OCI-LY7 (cell line): ENCODE results near the gene NFIA. TPM values are rescaled to one million over a fixed set of nuclear protein-coding genes. Genes with fewer than 3 reads are reported as not detected.

Experiments
- BruUV-seq: library from RNA; stranded (reverse); fragments of 400-500 nt; replicated peaks from 2 replicates; lab custom pipeline; 2021; lab: Mats Ljungman, UMichigan
- CTCF ChIA-PET: fragments of 300-600 bp; sonication (Branson Sonifier 250); formaldehyde crosslinking; loops from one replicate; lab custom pipeline; 2022; ENCODE audit warnings: antibody characterized with exemption; ENCODE audit not compliant: unreplicated experiment; lab: Charles Lee
- POLR2A ChIA-PET: fragments of 300-600 bp; sonication (Branson Sonifier 250); formaldehyde crosslinking; loops from one replicate; lab custom pipeline; 2022; ENCODE audit warnings: antibody characterized with exemption; lab: Charles Lee
- DNase-seq: peaks from one replicate; pipeline ENCODE4 v3.0.0-alpha.2; 2015; ENCODE audit warnings: low spot score
- H2AFZ ChIP-seq: fragments of 200-600 bp; sonication (generic), shearing (Covaris generic); 2 replicates; pipeline ENCODE4 v1.6.1; 2014; ENCODE audit warnings: mild to moderate bottlenecking, antibody characterized with exemption, low read length, moderate library complexity
- H3K27ac ChIP-seq: fragments of 200-600 bp; sonication (generic); 2 replicates; pipeline ENCODE4 v1.5.1; 2014; ENCODE audit warnings: mixed run types, low read depth, mild to moderate bottlenecking, moderate library complexity, low read length, inconsistent platforms; ENCODE audit not compliant: poor library complexity, severe bottlenecking
- H3K36me3 ChIP-seq: fragments of 200-600 bp; sonication (generic); 2 replicates; pipeline ENCODE4 v1.6.1; 2014; ENCODE audit warnings: mild to moderate bottlenecking, antibody characterized with exemption, low read length, moderate library complexity, mixed read lengths; ENCODE audit not compliant: insufficient read depth
- H3K4me1 ChIP-seq: fragments of 200-600 bp; sonication (generic); 2 replicates; pipeline ENCODE4 v1.5.1; 2014; ENCODE audit warnings: mild to moderate bottlenecking, low read length; ENCODE audit not compliant: insufficient read depth, poor library complexity, severe bottlenecking
- H3K4me2 ChIP-seq: fragments of 200-600 bp; sonication (generic); 2 replicates; pipeline ENCODE4 v1.6.1; 2014; ENCODE audit warnings: mild to moderate bottlenecking, low read length
- H3K4me3 ChIP-seq: fragments of 200-600 bp; sonication (generic); 2 replicates; pipeline ENCODE4 v1.5.1; 2014; ENCODE audit warnings: mild to moderate bottlenecking, low read depth, low read length; ENCODE audit not compliant: poor library complexity, severe bottlenecking
- H3K79me2 ChIP-seq: fragments of 200-600 bp; sonication (generic); 2 replicates; pipeline ENCODE4 v1.6.1; 2016; ENCODE audit warnings: low read depth, mild to moderate bottlenecking, low read length, moderate library complexity, mixed read lengths; ENCODE audit not compliant: insufficient read depth
- H3K9me2 ChIP-seq: fragments of 200-600 bp; sonication (generic); 2 replicates; pipeline ENCODE4 v1.6.1; 2016; ENCODE audit warnings: mild to moderate bottlenecking, low read length, mixed read lengths; ENCODE audit not compliant: insufficient read depth
- H3K9me3 ChIP-seq: fragments of 200-600 bp; sonication (generic); 2 replicates; pipeline ENCODE4 v1.6.1; 2014; ENCODE audit warnings: mild to moderate bottlenecking, mixed run types, low read length, mixed read lengths
- H4K20me1 ChIP-seq: fragments of 200-600 bp; sonication (generic); 2 replicates; pipeline ENCODE4 v1.6.1; 2014; ENCODE audit warnings: mild to moderate bottlenecking, antibody characterized with exemption, low read length, moderate library complexity, mixed read lengths; ENCODE audit not compliant: insufficient read depth
- CTCF ChIP-seq: fragments of 200-600 bp; sonication (generic); conservative IDR thresholded peaks from 2 replicates; pipeline ENCODE4 v1.5.1; 2014; ENCODE audit warnings: mild to moderate bottlenecking, antibody characterized with exemption, low read length, moderate library complexity, mixed read lengths
- EZH2phosphoT487 ChIP-seq: fragments of 200-600 bp; sonication (generic); IDR thresholded peaks from 2 replicates; pipeline ENCODE4 v1.6.1; 2018; ENCODE audit warnings: low read depth, borderline replicate concordance, mild to moderate bottlenecking, mixed run types, antibody characterized with exemption, low read length, moderate library complexity, mixed read lengths
- intact Hi-C: fragments of 100-400 bp; cut with micrococcal nuclease; formaldehyde crosslinking; loops from one replicate; pipeline ENCODE4 v1.10.0; 2022; ENCODE audit not compliant: unreplicated experiment
- total RNA-seq, 2 experiments: library from RNA; depleted of rRNA in 1 of 2; stranded (reverse); fragments of >200 nt in 1 of 2; shearing (Covaris generic) in 1 of 2; gene quantifications; 2 replicates each; pipeline ENCODE4 v1.2.3, GENCODE V29; 2014 to 2022

NFIA gene
- total RNA-seq, 2 experiments from 2014 or later: 2.8 to 18.8 TPM

GRCh38 chr1:61446531-61446991 is 364.2 kb downstream of the NFIA start:
- POLR2A ChIA-PET: interaction anchor here (0.6 kb wide), 1 partner anchor 613 kb away, joined by 4 read pairs; no protein-coding TSS in a partner anchor
- CTCF ChIA-PET: no interaction called here
- intact Hi-C loops: no loop called here
- DNase-seq: no peak
- Histone ChIP-seq H3K9me3 (no peaks in the 10 kb centered on the region), H2AFZ (no peak overlapping the region), H3K79me2 (no peaks in the 10 kb centered on the region), H3K4me2 (no peak overlapping the region), H3K9me2 (no peaks in the 10 kb centered on the region), H3K4me3 (no peak overlapping the region), H3K4me1 (no peaks in the 10 kb centered on the region), H4K20me1 (no peaks in the 10 kb centered on the region), H3K27ac (no peak overlapping the region), H3K36me3 (no peaks in the 10 kb centered on the region)
- TF ChIP-seq CTCF: no peak
- no peak for TF ChIP-seq EZH2phosphoT487
- no TSS peak for BruUV-seq

GRCh38 chr1:61447106-61447967 is 365.0 kb downstream of the NFIA start:
- no peak for DNase-seq
- Histone ChIP-seq H4K20me1 (no peaks in the 10 kb centered on the region), H3K4me1 (no peaks in the 10 kb centered on the region), H3K4me2 (no peak overlapping the region), H3K9me3 (no peaks in the 10 kb centered on the region), H3K4me3 (no peak overlapping the region), H3K79me2 (no peaks in the 10 kb centered on the region), H2AFZ (no peak overlapping the region), H3K36me3 (no peaks in the 10 kb centered on the region), H3K9me2 (no peaks in the 10 kb centered on the region), H3K27ac (no peak overlapping the region)
- BruUV-seq: no TSS peak
- ChIA-PET CTCF (no interaction called here), POLR2A (interaction anchor here (1.4 kb wide), 1 partner anchor 17 kb away, joined by 3 read pairs; no protein-coding TSS in a partner anchor)
- intact Hi-C loops: no loop called here
- no peak for TF ChIP-seq CTCF

- Histone ChIP-seq H3K79me2 (no peaks in the 10 kb centered on the region), H3K4me2 (no peak overlapping the region), H2AFZ (no peak overlapping the region), H3K4me1 (peaks cover 4% of the 10 kb centered on the region), H3K27ac (no peak overlapping the region), H3K9me3 (no peaks in the 10 kb centered on the region), H4K20me1 (no peaks in the 10 kb centered on the region), H3K9me2 (no peaks in the 10 kb centered on the region), H3K36me3 (no peaks in the 10 kb centered on the region), H3K4me3 (no peak overlapping the region)
- intact Hi-C loops: no loop called here
- POLR2A ChIA-PET: interaction anchor here (0.7 to 1.4 kb wide), 2 partner anchors 17 to 32 kb away, joined by 3 read pairs; no protein-coding TSS in a partner anchor
- DNase-seq: no peak
- BruUV-seq: no TSS peak
- CTCF ChIA-PET: no interaction called here
- no peak for TF ChIP-seq EZH2phosphoT487
- TF ChIP-seq CTCF: no peak
Observed at GRCh38 chr1:61447968-61448430, 365.6 kb downstream of the NFIA start.
